H1 (cell line): ENCODE measurements around the gene DHTKD1. TPM values are rescaled to one million over a fixed set of nuclear protein-coding genes. Genes with fewer than 3 reads are reported as not detected.

Source experiments
- CTCF ChIA-PET: fragments of 300-600 bp; sonication (Branson Sonifier 250); formaldehyde crosslinking; loops from one replicate; lab custom pipeline; 2021; ENCODE audit not compliant: partially characterized antibody; lab: Charles Lee
- POLR2A ChIA-PET: fragments of 300-600 bp; sonication (Branson Sonifier 250); formaldehyde crosslinking; loops from one replicate; lab custom pipeline; 2021; ENCODE audit warnings: inconsistent platforms; ENCODE audit not compliant: partially characterized antibody; lab: Charles Lee
- DNase-seq, 2 experiments: peaks; one replicate each; pipeline versions ENCODE4 v3.0.0 to v3.0.0-alpha.2; 2010 to 2022; ENCODE audit warnings: low spot score in 2 of 2, low read depth in 1 of 2, mixed read lengths in 1 of 2
- FAIRE-seq: peaks from 2 replicates; lab custom pipeline; 2011; peaks lifted over from hg19 to GRCh38; lab: Jason Lieb, UNC
- H2AFZ ChIP-seq: 2 replicates; pipeline ENCODE4 v1.8.1; 2012; ENCODE audit warnings: low read length, inconsistent platforms
- H2AK5ac ChIP-seq: 2 replicates; pipeline ENCODE4 v1.6.1; 2013; ENCODE audit warnings: low read depth, low read length
- H2BK120ac ChIP-seq: replicated peaks from 2 replicates; pipeline ENCODE3; 2013; ENCODE audit warnings: low read depth, low read length, inconsistent platforms
- H2BK12ac ChIP-seq: 2 replicates; pipeline ENCODE4 v1.6.1; 2013; ENCODE audit warnings: low read depth, low read length
- H2BK15ac ChIP-seq: 2 replicates; pipeline ENCODE4 v1.6.1; 2013; ENCODE audit warnings: low read length
- H2BK20ac ChIP-seq: 2 replicates; pipeline ENCODE4 v1.6.1; 2013; ENCODE audit warnings: low read length
- H2BK5ac ChIP-seq: 2 replicates; pipeline ENCODE4 v1.6.1; 2013; ENCODE audit warnings: low read depth, low read length
- H3K14ac ChIP-seq: 2 replicates; pipeline ENCODE4 v1.6.1; 2013; ENCODE audit warnings: inconsistent platforms; ENCODE audit not compliant: insufficient read length
- H3K18ac ChIP-seq: 2 replicates; pipeline ENCODE4 v1.6.1; 2013; ENCODE audit warnings: low read length; ENCODE audit errors: extremely low read depth
- H3K23ac ChIP-seq: 2 replicates; pipeline ENCODE4 v1.6.1; 2013; ENCODE audit warnings: inconsistent platforms; ENCODE audit not compliant: insufficient read length
- H3K23me2 ChIP-seq: 2 replicates; pipeline ENCODE4 v1.6.1; 2013; ENCODE audit warnings: low read depth, low read length
- H3K27ac ChIP-seq: 2 replicates; pipeline ENCODE4 v1.6.1; 2011; ENCODE audit warnings: low read depth, low read length, inconsistent platforms
- H3K27me3 ChIP-seq, 4 experiments: replicated peaks in 1 of 4; 1 replicate in 1 of 4; 2 replicates in 3 of 4; pipeline versions ENCODE4 v1.6.1 to v1.8.1; 2011 to 2013; ENCODE audit warnings: low read length in 3 of 4, mild to moderate bottlenecking in 3 of 4, inconsistent platforms in 2 of 4, mixed read lengths in 2 of 4, moderate library complexity in 1 of 4; ENCODE audit not compliant: control insufficient read depth in 3 of 4, insufficient read depth in 3 of 4; ENCODE audit errors: extremely low read depth in 1 of 4
- H3K36me3 ChIP-seq, 4 experiments: 2 replicates each; pipeline versions ENCODE4 v1.6.1 to v1.8.1; 2011 to 2013; ENCODE audit warnings: mild to moderate bottlenecking in 4 of 4, low read length in 3 of 4, moderate library complexity in 2 of 4, control low read depth in 1 of 4, inconsistent platforms in 1 of 4; ENCODE audit not compliant: insufficient read depth in 4 of 4, control insufficient read depth in 2 of 4
- H3K4ac ChIP-seq: replicated peaks from 2 replicates; pipeline ENCODE3; 2013; ENCODE audit warnings: low read length, low read depth, mixed read lengths, inconsistent platforms; ENCODE audit not compliant: insufficient read length
- H3K4me1 ChIP-seq, 4 experiments: replicated peaks in 1 of 4; 1 replicate in 1 of 4; 2 replicates in 3 of 4; pipeline versions ENCODE4 v1.6.1 to v1.8.1; 2011 to 2013; ENCODE audit warnings: low read length in 3 of 4, inconsistent platforms in 2 of 4, mixed read lengths in 1 of 4; ENCODE audit not compliant: insufficient read depth in 4 of 4, control insufficient read depth in 3 of 4
- H3K4me2 ChIP-seq, 2 experiments: 2 replicates each; pipeline versions ENCODE4 v1.6.1 to v1.8.1; 2011 to 2013; ENCODE audit warnings: low read depth in 2 of 2, low read length in 2 of 2, control low read depth in 1 of 2, inconsistent platforms in 1 of 2, mild to moderate bottlenecking in 1 of 2; ENCODE audit not compliant: insufficient read depth in 1 of 2
- H3K4me3 ChIP-seq, 4 experiments: fragments of 200-600, 300-600 bp in 1 of 4; sonication (generic), shearing (Covaris generic), sonication (Bioruptor Twin) in 1 of 4; 2 replicates each; pipeline versions ENCODE4 v1.5.1 to v1.8.1; 2011 to 2016; ENCODE audit warnings: low read length in 4 of 4, low read depth in 3 of 4, control low read depth in 2 of 4, inconsistent platforms in 2 of 4, mild to moderate bottlenecking in 2 of 4, mixed read lengths in 1 of 4, moderate library complexity in 1 of 4; ENCODE audit not compliant: insufficient read depth in 2 of 4; ENCODE audit errors: extremely low read depth in 1 of 4
- H3K56ac ChIP-seq: replicated peaks from 2 replicates; pipeline ENCODE3; 2013; ENCODE audit warnings: low read depth, mild to moderate bottlenecking, mixed read lengths, low read length, inconsistent platforms; ENCODE audit not compliant: insufficient read length
- H3K79me1 ChIP-seq: 2 replicates; pipeline ENCODE4 v1.6.1; 2013; ENCODE audit warnings: low read depth, low read length, control low read depth
- H3K79me2 ChIP-seq, 2 experiments: 2 replicates each; pipeline versions ENCODE4 v1.6.1 to v1.8.1; 2012 to 2013; ENCODE audit warnings: low read length in 2 of 2, mild to moderate bottlenecking in 2 of 2, inconsistent platforms in 1 of 2; ENCODE audit not compliant: insufficient read depth in 2 of 2, control insufficient read depth in 1 of 2
- H3K9ac ChIP-seq, 4 experiments: replicated peaks in 1 of 4; 1 replicate in 1 of 4; 2 replicates in 3 of 4; pipeline versions ENCODE4 v1.6.1 to v1.8.1; 2011 to 2013; ENCODE audit warnings: low read depth in 3 of 4, low read length in 3 of 4, control low read depth in 2 of 4, mild to moderate bottlenecking in 2 of 4, moderate library complexity in 2 of 4, inconsistent platforms in 1 of 4; ENCODE audit errors: extremely low read depth in 1 of 4
- H3K9me3 ChIP-seq, 2 experiments: 2 replicates each; pipeline versions ENCODE4 v1.6.1 to v1.8.1; 2012 to 2013; ENCODE audit warnings: mild to moderate bottlenecking in 2 of 2, moderate library complexity in 2 of 2, control low read depth in 1 of 2, inconsistent platforms in 1 of 2, low read depth in 1 of 2, low read length in 1 of 2, mixed read lengths in 1 of 2; ENCODE audit not compliant: insufficient read depth in 2 of 2
- H4K20me1 ChIP-seq, 2 experiments: replicated peaks in 1 of 2; 2 replicates each; pipeline versions ENCODE3 to v1.8.1; 2011 to 2013; ENCODE audit warnings: inconsistent platforms in 2 of 2, low read length in 2 of 2, mild to moderate bottlenecking in 1 of 2; ENCODE audit not compliant: insufficient read depth in 2 of 2, control insufficient read depth in 1 of 2
- H4K5ac ChIP-seq: 2 replicates; pipeline ENCODE4 v1.6.1; 2013; ENCODE audit warnings: low read length, low read depth, mixed read lengths, inconsistent platforms; ENCODE audit not compliant: insufficient read length
- H4K8ac ChIP-seq: 2 replicates; pipeline ENCODE4 v1.8.0; 2013; ENCODE audit warnings: mild to moderate bottlenecking, moderate library complexity, low read length, inconsistent platforms; ENCODE audit not compliant: insufficient read depth; ENCODE audit errors: extremely low read depth
- H4K91ac ChIP-seq: replicated peaks from 2 replicates; pipeline ENCODE3; 2013; ENCODE audit warnings: low read length, mixed read lengths, inconsistent platforms; ENCODE audit not compliant: insufficient read length
- EP300 ChIP-seq, 2 experiments: IDR thresholded peaks; 1 replicate in 1 of 2; 2 replicates in 1 of 2; pipeline ENCODE4 v1.6.1; 2011 to 2012; ENCODE audit warnings: low read depth in 2 of 2, low read length in 2 of 2, mild to moderate bottlenecking in 2 of 2, borderline replicate concordance in 1 of 2, inconsistent platforms in 1 of 2, moderate library complexity in 1 of 2
- WGBS, 2 experiments: shearing (Covaris generic) in 1 of 2; methylation state at CpG; one replicate each; pipeline versions ENCODE4 v1.1.6 to v1.1.7; 2013 to 2015; ENCODE audit warnings: low lambda C conversion rate in 2 of 2, mixed read lengths in 2 of 2, inconsistent platforms in 1 of 2, low coverage in 1 of 2, missing lambda C conversion rate in 1 of 2; ENCODE audit not compliant: insufficient replicate concordance in 2 of 2, insufficient coverage in 1 of 2, insufficient read length in 1 of 2; ENCODE audit errors: extremely low coverage in 1 of 2, missing lambda C conversion rate in 1 of 2; 5-methylcytosine and 5-hydroxymethylcytosine counted together
- polyA plus RNA-seq, 7 experiments: library from polyadenylated mRNA; depleted of rRNA in 3 of 7; stranded (reverse) in 5 of 7; unstranded in 2 of 7; fragments of >200 nt in 5 of 7; fragments of 200-250 nt in 2 of 7; gene quantifications; 1 replicate in 5 of 7; 2 replicates in 1 of 7; 4 replicates in 1 of 7; pipeline versions ENCODE4 v1.2.1 to v1.2.3, GENCODE V29; 2011 to 2013; ENCODE audit warnings: missing spikeins in 2 of 7, mixed read lengths in 2 of 7
- total RNA-seq: library from RNA; stranded (reverse); fragmentation: NEBNext Ultra II Directional; extraction: Animal tissue kit (Norgen Biotek cat#: 25700); gene quantifications from 2 replicates; pipeline ENCODE4 v1.2.1, GENCODE V29; 2021

The DHTKD1 gene
- total and polyA plus RNA-seq, 2 of the 8 experiments (the other 6 are each of a cell fraction or from before 2014, with no cell fraction given): 49.8 to 74.9 TPM

DNA sequence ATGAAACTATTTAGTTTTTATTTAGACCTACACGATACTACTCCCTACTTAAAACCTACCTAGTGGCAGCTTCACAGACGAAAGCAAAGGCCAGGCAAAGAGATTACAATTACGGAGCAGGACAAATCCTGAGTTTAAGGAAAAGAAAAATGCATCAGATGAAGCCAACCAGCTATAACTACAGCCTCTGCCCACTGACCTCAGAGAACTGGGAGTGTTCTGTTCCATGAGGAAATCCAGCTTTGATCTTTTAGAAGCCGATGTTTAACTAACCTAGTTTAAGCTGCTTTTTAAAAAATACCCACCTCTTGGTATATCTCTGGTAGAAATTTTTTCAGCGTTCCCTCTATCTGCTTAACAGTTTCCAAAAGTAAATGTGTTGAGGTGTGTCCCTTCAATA, 23.2 kb upstream of the DHTKD1 start:
- no peak overlapping the region for H3K23ac ChIP-seq
- H3K27ac ChIP-seq: no peak overlapping the region
- H3K27me3 ChIP-seq: no peaks in the 10 kb centered on the region
- DNase-seq (no peak), FAIRE-seq (no peak)
- no peak overlapping the region for H3K9ac ChIP-seq
- 85% methylated on average over 5 of the region's 5 CpGs; no CpG with 5 or more reads in 1 of the 2 experiments for WGBS, 2 experiments
- H2BK5ac ChIP-seq: no peak overlapping the region
- H2AFZ ChIP-seq: no peak overlapping the region
- no peak overlapping the region for H3K14ac ChIP-seq
- peaks cover 3 to 17% of the 10 kb centered on the region in 2 experiments for H3K79me2 ChIP-seq
- POLR2A ChIA-PET: no interaction called here
- no peak overlapping the region for H3K56ac ChIP-seq
- peaks cover 4% of the 10 kb centered on the region; the same call in 1 of the 2 replicates for H3K79me1 ChIP-seq
- H3K18ac ChIP-seq: no peak overlapping the region
- H3K4me2 ChIP-seq: no peak overlapping the region
- no peak overlapping the region for H3K4ac ChIP-seq
- no peak overlapping the region for H4K8ac ChIP-seq
- no peak overlapping the region for H3K4me3 ChIP-seq
- H2BK15ac ChIP-seq: no peak overlapping the region
- no peaks in the 10 kb centered on the region for H3K9me3 ChIP-seq
- H2AK5ac ChIP-seq: no peak overlapping the region
- CTCF ChIA-PET: no interaction called here
- H3K23me2 ChIP-seq: peaks cover 8% of the 10 kb centered on the region; the same call in 1 of the 2 replicates
- H2BK120ac ChIP-seq: no peak overlapping the region
- H3K36me3 ChIP-seq: no peaks in the 10 kb centered on the region
- no peak overlapping the region for H4K91ac ChIP-seq
- H4K20me1 ChIP-seq: no peaks in the 10 kb centered on the region
- H2BK12ac ChIP-seq: no peak overlapping the region
- no peaks in the 10 kb centered on the region; a peak in 2 of 7 replicates for H3K4me1 ChIP-seq
- no peak overlapping the region for H4K5ac ChIP-seq
- H2BK20ac ChIP-seq: no peak overlapping the region
- TF ChIP-seq EP300 (IDR thresholded peaks at IDR 0.05; ENCODE audit: borderline replicate concordance in 1 of 2, low read depth in 2 of 2, low read length in 2 of 2): no peak
